ENCODE results near the gene ADGRF3. TPM values are rescaled to one million over a fixed set of nuclear protein-coding genes. Genes with fewer than 3 reads are reported as not detected.

The ADGRF3 gene
- total and polyA plus RNA-seq, 2 experiments from 2014 or later, result 0.12 to 0.33 TPM

DNA sequence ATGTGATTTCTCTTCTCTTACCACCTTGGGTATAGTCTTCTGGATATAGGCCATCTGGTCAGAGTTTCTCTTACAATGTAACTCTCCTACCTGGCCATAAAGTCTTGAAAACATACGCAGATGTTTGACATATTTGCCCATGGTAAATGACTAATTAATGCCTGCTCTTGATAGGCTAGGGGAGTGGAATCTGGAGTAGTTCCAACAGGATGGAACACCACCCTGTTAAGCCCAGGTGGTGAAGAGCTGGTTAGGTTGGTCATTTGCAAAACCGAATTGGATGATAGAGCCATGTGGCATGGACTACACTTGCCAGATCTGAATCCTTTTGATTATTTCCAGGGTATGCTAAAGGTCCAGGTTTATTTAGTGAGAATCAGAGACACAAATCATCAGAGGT lies 65.4 kb downstream of the ADGRF3 start:
- H3K36me3 ChIP-seq, result peaks cover 65% of the 10 kb centered on the region
- no peak for DNase-seq (ENCODE audit: low read depth in 1 of 2, low spot score in 1 of 2)
- H3K27ac ChIP-seq, result no peak overlapping the region
- no peak overlapping the region for H3K4me3 ChIP-seq
- no peaks in the 10 kb centered on the region for H3K9me3 ChIP-seq (ENCODE audit: low read depth)
- H3K4me1 ChIP-seq (ENCODE audit: low read depth), result no peaks in the 10 kb centered on the region
- TF ChIP-seq, protein P1, sequence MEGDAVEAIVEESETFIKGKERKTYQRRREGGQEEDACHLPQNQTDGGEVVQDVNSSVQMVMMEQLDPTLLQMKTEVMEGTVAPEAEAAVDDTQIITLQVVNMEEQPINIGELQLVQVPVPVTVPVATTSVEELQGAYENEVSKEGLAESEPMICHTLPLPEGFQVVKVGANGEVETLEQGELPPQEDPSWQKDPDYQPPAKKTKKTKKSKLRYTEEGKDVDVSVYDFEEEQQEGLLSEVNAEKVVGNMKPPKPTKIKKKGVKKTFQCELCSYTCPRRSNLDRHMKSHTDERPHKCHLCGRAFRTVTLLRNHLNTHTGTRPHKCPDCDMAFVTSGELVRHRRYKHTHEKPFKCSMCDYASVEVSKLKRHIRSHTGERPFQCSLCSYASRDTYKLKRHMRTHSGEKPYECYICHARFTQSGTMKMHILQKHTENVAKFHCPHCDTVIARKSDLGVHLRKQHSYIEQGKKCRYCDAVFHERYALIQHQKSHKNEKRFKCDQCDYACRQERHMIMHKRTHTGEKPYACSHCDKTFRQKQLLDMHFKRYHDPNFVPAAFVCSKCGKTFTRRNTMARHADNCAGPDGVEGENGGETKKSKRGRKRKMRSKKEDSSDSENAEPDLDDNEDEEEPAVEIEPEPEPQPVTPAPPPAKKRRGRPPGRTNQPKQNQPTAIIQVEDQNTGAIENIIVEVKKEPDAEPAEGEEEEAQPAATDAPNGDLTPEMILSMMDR (IDR thresholded peaks at IDR 0.05; ENCODE audit: low read depth, low read length), result no peak
- no peaks in the 10 kb centered on the region for H3K27me3 ChIP-seq

DNA sequence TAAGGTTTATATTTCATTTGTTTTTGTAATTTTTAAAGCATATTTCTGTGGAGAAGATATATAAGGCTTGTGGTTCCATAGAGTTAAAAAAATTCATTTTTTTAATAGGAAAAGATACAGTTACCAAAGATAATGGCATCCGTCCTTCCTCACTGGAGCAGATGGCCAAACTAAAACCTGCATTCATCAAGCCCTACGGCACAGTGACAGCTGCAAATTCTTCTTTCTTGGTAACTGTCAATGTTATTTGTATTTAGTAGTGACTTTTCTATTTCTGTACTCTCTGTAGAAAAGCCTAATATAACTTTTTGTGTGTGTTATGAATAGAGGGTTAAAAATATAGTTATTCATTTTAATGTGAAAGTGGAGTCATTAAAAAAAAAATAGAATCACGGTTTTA lies 66.7 kb downstream of the ADGRF3 start:
- TF ChIP-seq, protein P1 (IDR thresholded peaks at IDR 0.05; ENCODE audit: low read depth, low read length), result no peak
- H3K4me1 ChIP-seq (ENCODE audit: low read depth), result peaks cover 5% of the 10 kb centered on the region
- H3K27me3 ChIP-seq, result no peaks in the 10 kb centered on the region
- no peak overlapping the region for H3K27ac ChIP-seq
- peaks cover 57% of the 10 kb centered on the region for H3K36me3 ChIP-seq
- no peaks in the 10 kb centered on the region for H3K9me3 ChIP-seq (ENCODE audit: low read depth)
- H3K4me3 ChIP-seq, result no peak overlapping the region
- DNase-seq (ENCODE audit: low read depth in 1 of 2, low spot score in 1 of 2), result no peak

DNA sequence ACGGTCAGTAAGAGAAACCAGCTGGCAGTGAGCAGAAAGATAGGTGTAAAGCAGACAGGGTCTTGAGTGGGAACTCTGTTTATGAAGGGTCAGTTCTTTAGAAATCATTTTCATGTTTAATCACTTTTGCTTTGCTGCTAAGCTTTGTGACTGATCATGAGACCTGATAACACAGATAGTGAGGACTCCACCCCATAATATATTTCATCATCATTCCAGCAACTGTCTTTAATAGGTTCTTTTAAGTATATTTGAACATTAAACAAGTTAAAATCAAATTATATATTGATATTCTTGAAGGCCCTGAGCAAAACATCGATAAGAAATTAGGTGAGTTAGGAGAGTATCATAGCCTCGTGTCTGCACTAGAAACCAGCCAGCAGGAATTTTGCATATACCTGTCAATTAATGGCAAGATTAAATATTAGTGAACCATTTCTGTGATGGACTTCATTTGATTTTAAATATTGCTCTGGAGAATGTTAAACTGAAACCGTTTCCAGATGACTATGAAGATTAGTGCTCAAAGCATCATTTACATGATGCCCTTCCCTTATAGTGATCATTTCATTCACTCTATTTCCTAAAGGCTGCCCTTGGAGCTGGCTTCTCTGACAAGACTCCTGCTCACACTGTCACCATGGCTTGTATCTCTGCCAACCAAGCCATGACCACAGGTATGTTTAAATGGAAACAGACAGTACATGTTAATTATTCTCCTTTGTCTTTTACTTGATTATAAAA lies 69.9 kb downstream of the ADGRF3 start:
- peaks cover 38% of the 10 kb centered on the region for H3K36me3 ChIP-seq
- TF ChIP-seq, protein P1 (IDR thresholded peaks at IDR 0.05; ENCODE audit: low read depth, low read length), result no peak
- H3K9me3 ChIP-seq (ENCODE audit: low read depth), result no peaks in the 10 kb centered on the region
- no peaks in the 10 kb centered on the region for H3K27me3 ChIP-seq
- H3K4me1 ChIP-seq (ENCODE audit: low read depth), result peaks cover 9% of the 10 kb centered on the region
- no peak overlapping the region for H3K4me3 ChIP-seq
- H3K27ac ChIP-seq, result no peak overlapping the region
- DNase-seq (ENCODE audit: low read depth in 1 of 2, low spot score in 1 of 2), result no peak

DNA sequence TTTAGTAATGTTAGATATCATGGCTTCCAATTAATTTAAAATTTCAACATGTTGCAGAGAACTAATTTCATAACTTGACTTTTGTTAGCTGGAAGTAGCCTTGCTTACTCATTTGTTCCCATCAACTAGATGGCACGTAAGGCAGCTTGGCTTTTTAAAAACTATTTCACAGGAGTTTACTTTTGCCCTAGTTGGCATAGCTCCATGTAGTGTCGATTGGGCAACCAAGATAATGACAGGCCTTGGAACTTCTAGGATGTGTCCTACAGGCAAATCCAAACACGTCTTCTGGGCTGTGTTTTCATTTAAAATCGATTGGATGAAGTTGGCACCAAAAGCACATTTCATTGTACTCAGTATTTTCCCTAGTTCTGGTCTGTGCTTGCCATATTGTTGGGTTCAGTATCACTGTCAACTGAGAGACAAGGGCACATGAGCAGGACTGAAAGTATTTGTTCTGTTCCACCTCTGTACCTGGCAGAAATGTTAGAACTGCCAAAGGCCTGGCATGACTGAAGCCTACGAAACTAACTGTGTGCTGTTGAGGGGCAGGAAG lies 72.5 kb downstream of the ADGRF3 start:
- Histone ChIP-seq H3K4me1 (ENCODE audit: low read depth) (peaks cover 9% of the 10 kb centered on the region), H3K36me3 (peaks cover 16% of the 10 kb centered on the region), H3K9me3 (ENCODE audit: low read depth) (no peaks in the 10 kb centered on the region), H3K27me3 (no peaks in the 10 kb centered on the region), H3K4me3 (no peak overlapping the region), H3K27ac (no peak overlapping the region)
- TF ChIP-seq, protein P1 (IDR thresholded peaks at IDR 0.05; ENCODE audit: low read depth, low read length), result no peak
- DNase-seq (ENCODE audit: low read depth in 1 of 2, low spot score in 1 of 2), result peak in 1 of 2 donors; percentile 98

DNA sequence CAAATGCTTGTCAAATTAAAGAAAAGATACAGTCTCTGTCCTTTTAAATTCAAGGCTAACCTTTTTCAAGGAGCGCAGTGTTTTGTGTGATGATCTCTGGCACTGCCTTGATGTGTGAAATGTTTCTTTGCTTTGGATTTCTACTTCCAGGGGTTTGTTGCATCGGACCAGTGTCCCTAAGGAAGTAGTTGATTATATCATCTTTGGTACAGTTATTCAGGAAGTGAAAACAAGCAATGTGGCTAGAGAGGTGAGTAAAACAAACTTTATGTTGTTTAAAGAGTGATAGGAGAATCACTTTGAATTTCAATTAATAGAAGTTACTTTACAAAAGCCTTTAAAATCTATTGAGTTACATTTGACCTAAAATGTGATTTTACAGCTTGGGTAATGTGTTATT lies 73.1 kb downstream of the ADGRF3 start:
- Histone ChIP-seq H3K36me3 (peaks cover 14% of the 10 kb centered on the region), H3K4me3 (no peak overlapping the region)

More for the DNA sequence above, 73.1 kb downstream of the ADGRF3 start:
- Histone ChIP-seq H3K4me1 (ENCODE audit: low read depth) (peaks cover 11% of the 10 kb centered on the region), H3K27ac (no peak overlapping the region), H3K27me3 (no peaks in the 10 kb centered on the region), H3K9me3 (ENCODE audit: low read depth) (no peaks in the 10 kb centered on the region)
- peak in 1 of 2 donors; percentile 50 for DNase-seq (ENCODE audit: low read depth in 1 of 2, low spot score in 1 of 2)
- TF ChIP-seq, protein P1 (IDR thresholded peaks at IDR 0.05; ENCODE audit: low read depth, low read length), result no peak

All from cardiac muscle cell (in vitro differentiated cells and primary cell).